B cell (primary cell): ENCODE measurements around the gene GUCA2A. TPM values are rescaled to one million over a fixed set of nuclear protein-coding genes. Genes with fewer than 3 reads are reported as not detected.

Source experiments
- ATAC-seq: fragments of 200-7000 bp; cut with Tn5 transposase; one replicate; pipeline ENCODE4 v1.10.0; 2021; ENCODE audit warnings: low read depth, mild to moderate bottlenecking, moderate number of reproducible peaks, moderate library complexity
- CTCF ChIA-PET: fragments of 350-600 bp; sonication (Branson Sonifier 250); formaldehyde crosslinking; loops from one replicate; lab custom pipeline; 2021; ENCODE audit warnings: antibody characterized with exemption, inconsistent platforms; lab: Charles Lee
- POLR2A ChIA-PET: fragments of 350-600 bp; sonication (Branson Sonifier 250); formaldehyde crosslinking; loops from one replicate; lab custom pipeline; 2021; ENCODE audit warnings: antibody characterized with exemption; lab: Charles Lee
- DNase-seq: peaks from one replicate; pipeline ENCODE4 v3.0.0; 2013
- H2AFZ ChIP-seq: 2 replicates; pipeline ENCODE4 v1.6.1; 2012; ENCODE audit warnings: mild to moderate bottlenecking, low read depth, low read length; ENCODE audit not compliant: insufficient read depth, poor library complexity, severe bottlenecking
- H3K27ac ChIP-seq, 2 donors: 1 replicate in 1 of 2; 2 replicates in 1 of 2; pipeline ENCODE4 v1.5.1; 2012 to 2013; ENCODE audit warnings: low read length in 2 of 2, mild to moderate bottlenecking in 2 of 2, moderate library complexity in 1 of 2
- H3K27me3 ChIP-seq, 4 experiments: fragments of 200-600 bp in 1 of 4; sonication (generic) in 1 of 4; replicated peaks in 1 of 4; 1 replicate in 2 of 4; 2 replicates in 2 of 4; pipeline versions ENCODE4 v1.6.1 to v1.7.0; 2013 to 2016; ENCODE audit warnings: low read length in 3 of 4, mild to moderate bottlenecking in 2 of 4, mixed read lengths in 1 of 4, moderate library complexity in 1 of 4; ENCODE audit not compliant: insufficient read depth in 4 of 4, control insufficient read depth in 3 of 4; ENCODE audit errors: control extremely low read depth in 1 of 4
- H3K36me3 ChIP-seq, 2 experiments: replicated peaks in 1 of 2; 1 replicate in 1 of 2; 2 replicates in 1 of 2; pipeline versions ENCODE4 v1.6.1 to v1.7.1; 2013; ENCODE audit warnings: low read length in 1 of 2; ENCODE audit not compliant: insufficient read depth in 2 of 2, control insufficient read depth in 1 of 2; ENCODE audit errors: control extremely low read depth in 1 of 2, extremely low read depth in 1 of 2
- H3K4me1 ChIP-seq, 2 donors: fragments of 200-600 bp in 1 of 2; sonication (generic) in 1 of 2; 1 replicate in 1 of 2; 2 replicates in 1 of 2; pipeline versions ENCODE4 v1.5.1 to v1.6.1; 2013 to 2017; ENCODE audit warnings: low read length in 2 of 2; ENCODE audit not compliant: control insufficient read depth in 2 of 2, insufficient read depth in 2 of 2
- H3K4me2 ChIP-seq: replicated peaks from 2 replicates; pipeline ENCODE3; 2012; ENCODE audit warnings: mild to moderate bottlenecking, low read depth, low read length; ENCODE audit not compliant: poor library complexity, severe bottlenecking
- H3K4me3 ChIP-seq, 5 experiments: fragments of 200-600 bp in 1 of 5; sonication (generic) in 1 of 5; 1 replicate in 3 of 5; 2 replicates in 2 of 5; pipeline versions ENCODE4 v1.5.1 to v1.7.0; 2011 to 2016; ENCODE audit warnings: low read length in 4 of 5, mild to moderate bottlenecking in 4 of 5, low read depth in 2 of 5, control low read depth in 1 of 5, moderate library complexity in 1 of 5; ENCODE audit not compliant: insufficient read depth in 1 of 5; ENCODE audit errors: control extremely low read depth in 1 of 5, extremely low read depth in 1 of 5
- H3K79me2 ChIP-seq: fragments of 200-600 bp; sonication (generic); one replicate; pipeline ENCODE4 v1.6.0; 2016; ENCODE audit warnings: low read length; ENCODE audit not compliant: control insufficient read depth, insufficient read depth
- H3K9ac ChIP-seq: fragments of 200-600 bp; sonication (generic); 2 replicates; pipeline ENCODE4 v1.6.1; 2017; ENCODE audit warnings: mild to moderate bottlenecking, low read length, moderate library complexity
- H3K9me3 ChIP-seq, 3 donors: one replicate each; pipeline versions ENCODE4 v1.6.1 to v1.7.1; 2013; ENCODE audit warnings: low read length in 2 of 3; ENCODE audit not compliant: control insufficient read depth in 2 of 3, insufficient read depth in 1 of 3; ENCODE audit errors: control extremely low read depth in 1 of 3
- H4K20me1 ChIP-seq: 2 replicates; pipeline ENCODE4 v1.6.0; 2012; ENCODE audit warnings: mild to moderate bottlenecking, low read length; ENCODE audit not compliant: insufficient read depth, control insufficient read depth, poor library complexity, severe bottlenecking
- H3K27ac Mint-ChIP-seq: one replicate; pipeline ENCODE4 v1.8.0; 2021; ENCODE audit warnings: mixed read lengths
- H3K27me3 Mint-ChIP-seq: one replicate; pipeline ENCODE4 v1.8.0; 2021; ENCODE audit warnings: mixed read lengths
- H3K4me1 Mint-ChIP-seq: one replicate; pipeline ENCODE4 v1.8.0; 2021; ENCODE audit warnings: mixed read lengths
- H3K4me3 Mint-ChIP-seq: one replicate; pipeline ENCODE4 v1.8.0; 2021; ENCODE audit warnings: mixed read lengths
- H3K9me3 Mint-ChIP-seq: one replicate; pipeline ENCODE4 v1.8.0; 2022; ENCODE audit warnings: mixed read lengths; ENCODE audit not compliant: insufficient read depth
- EZH2 ChIP-seq: IDR thresholded peaks from 2 replicates; pipeline ENCODE4 v1.6.1; 2012; ENCODE audit warnings: borderline replicate concordance, low read depth, mild to moderate bottlenecking, moderate library complexity, low read length; ENCODE audit not compliant: insufficient read depth, poor library complexity, severe bottlenecking
- WGBS: methylation state at CpG from one replicate; pipeline ENCODE4 v1.1.5; 2013; ENCODE audit warnings: missing lambda C conversion rate; ENCODE audit not compliant: insufficient coverage; 5-methylcytosine and 5-hydroxymethylcytosine counted together
- intact Hi-C: fragments of 100-400 bp; cut with micrococcal nuclease; formaldehyde crosslinking; loops from one replicate; pipeline ENCODE4 v1.10.0; 2022
- polyA plus RNA-seq: library from polyadenylated mRNA; depleted of rRNA; stranded (reverse); fragments of >200 nt; gene quantifications from 2 replicates; pipeline ENCODE4 v1.2.3, GENCODE V29; 2012
- total RNA-seq, 2 donors: library from RNA; stranded (reverse); fragments of 120-200 nt in 1 of 2; gene quantifications; 1 replicate in 1 of 2; 2 replicates in 1 of 2; pipeline versions ENCODE4 v1.2.3 to v1.2.4, GENCODE V29; 2013 to 2022
- TF ChIP-seq, protein P1 (sequence below): fragments of 200-600 bp; IDR thresholded peaks from one replicate; pipeline ENCODE4 v1.8.0; 2022; ENCODE audit warnings: antibody characterized with exemption, mild to moderate bottlenecking

The GUCA2A gene
- total and polyA plus RNA-seq, 2 donors (not counting 1 experiment from before 2014, with no cell fraction given): not detected

DNA sequence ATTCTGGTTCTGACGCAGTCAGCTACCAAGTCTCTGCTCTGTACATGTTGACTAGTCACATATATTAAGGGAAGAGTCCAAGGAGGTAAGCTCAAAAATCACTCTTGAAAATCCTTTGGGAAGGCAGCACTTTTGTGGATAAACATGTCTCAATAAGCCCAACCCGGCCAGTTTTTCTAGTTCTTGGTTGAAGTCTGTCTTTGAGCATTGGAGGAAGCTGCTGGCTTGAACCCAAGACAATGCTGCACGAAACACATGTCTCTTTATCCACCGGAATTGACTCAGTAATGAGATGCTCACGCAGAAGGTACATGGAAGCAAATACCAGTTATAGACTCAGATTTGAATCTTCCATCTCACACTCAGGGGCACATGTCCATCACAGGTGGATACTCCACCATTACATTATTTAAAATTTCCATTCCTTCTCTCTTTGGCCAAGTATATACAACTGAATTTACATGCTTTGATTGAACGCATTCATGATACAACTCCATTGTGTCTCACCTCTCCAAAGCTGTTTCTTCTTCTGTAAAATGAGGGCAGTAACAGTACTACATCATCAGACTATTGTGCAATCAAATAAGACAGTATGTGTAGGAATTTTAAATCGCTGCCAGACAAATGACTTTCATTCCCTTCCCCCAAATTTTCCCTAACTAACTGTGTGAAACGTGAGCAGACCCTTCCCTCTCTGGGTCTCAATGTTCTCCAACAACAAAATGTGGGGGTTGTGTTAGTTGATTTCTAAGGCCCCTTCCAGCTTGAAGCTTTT lies 9.6 kb upstream of the GUCA2A start:
- Histone ChIP-seq H3K4me1 (peaks cover 0 to 3% of the 10 kb centered on the region in 2 donors), H3K4me3 (no peak overlapping the region), H4K20me1 (no peaks in the 10 kb centered on the region), H3K27me3 (no peaks in the 10 kb centered on the region), H3K27ac (no peak overlapping the region), H3K4me2 (no peak overlapping the region), H3K36me3 (no peaks in the 10 kb centered on the region), H3K9ac (no peak overlapping the region), H3K9me3 (no peaks in the 10 kb centered on the region), H2AFZ (no peak overlapping the region), H3K79me2 (no peaks in the 10 kb centered on the region)
- Mint-ChIP-seq H3K4me1 (no peaks in the 10 kb centered on the region), H3K4me3 (no peak overlapping the region), H3K27me3 (no peaks in the 10 kb centered on the region), H3K27ac (no peak overlapping the region), H3K9me3 (no peaks in the 10 kb centered on the region)
- ATAC-seq (no peak), DNase-seq (no peak)
- 100% methylated on average over 2 of the region's 8 CpGs for WGBS
- TF ChIP-seq EZH2: no peak
- TF ChIP-seq, protein P1, sequence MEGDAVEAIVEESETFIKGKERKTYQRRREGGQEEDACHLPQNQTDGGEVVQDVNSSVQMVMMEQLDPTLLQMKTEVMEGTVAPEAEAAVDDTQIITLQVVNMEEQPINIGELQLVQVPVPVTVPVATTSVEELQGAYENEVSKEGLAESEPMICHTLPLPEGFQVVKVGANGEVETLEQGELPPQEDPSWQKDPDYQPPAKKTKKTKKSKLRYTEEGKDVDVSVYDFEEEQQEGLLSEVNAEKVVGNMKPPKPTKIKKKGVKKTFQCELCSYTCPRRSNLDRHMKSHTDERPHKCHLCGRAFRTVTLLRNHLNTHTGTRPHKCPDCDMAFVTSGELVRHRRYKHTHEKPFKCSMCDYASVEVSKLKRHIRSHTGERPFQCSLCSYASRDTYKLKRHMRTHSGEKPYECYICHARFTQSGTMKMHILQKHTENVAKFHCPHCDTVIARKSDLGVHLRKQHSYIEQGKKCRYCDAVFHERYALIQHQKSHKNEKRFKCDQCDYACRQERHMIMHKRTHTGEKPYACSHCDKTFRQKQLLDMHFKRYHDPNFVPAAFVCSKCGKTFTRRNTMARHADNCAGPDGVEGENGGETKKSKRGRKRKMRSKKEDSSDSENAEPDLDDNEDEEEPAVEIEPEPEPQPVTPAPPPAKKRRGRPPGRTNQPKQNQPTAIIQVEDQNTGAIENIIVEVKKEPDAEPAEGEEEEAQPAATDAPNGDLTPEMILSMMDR: no peak
- CTCF ChIA-PET: interaction anchor here (0.5 to 7.9 kb wide), 36 partner anchors 9 to 661 kb away, joined by 3 to 114 read pairs (median 4); no protein-coding TSS in a partner anchor
- intact Hi-C loops: loop anchor here (1.0 kb wide), 2 partner anchors 600 to 658 kb away; no protein-coding TSS in a partner anchor
- POLR2A ChIA-PET: no interaction called here
